Measurements from ENCODE around the gene RAD23B. TPM values are rescaled to one million over a fixed set of nuclear protein-coding genes. Genes with fewer than 3 reads are reported as not detected.
"Not testable (repeated sequence)": the region's sequence is repeated elsewhere in the genome, so short reads cannot be mapped to it uniquely, and the experiment has no call there.

Gene RAD23B
- polyA plus RNA-seq, 10 donors = 111 to 163 (median 125) TPM

GRCh38 chr9:107288701-107289100, 5.6 kb downstream of the RAD23B start:
- DNase-seq = no peak

GRCh38 chr9:107290619-107291018, 7.5 kb downstream of the RAD23B start:
- no peak for DNase-seq

- DNase-seq = no peak
Observed at GRCh38 chr9:107292821-107293542, 9.9 kb downstream of the RAD23B start.

GRCh38 chr9:107293543-107294085, 10.5 kb downstream of the RAD23B start:
- DNase-seq = no peak

GRCh38 chr9:107294756-107295155, 11.7 kb downstream of the RAD23B start:
- DNase-seq = no peak

- no peak for DNase-seq
Observed at GRCh38 chr9:107295995-107296394, 12.9 kb downstream of the RAD23B start.

- not testable (repeated sequence) for DNase-seq
Observed at GRCh38 chr9:107296592-107296991, 13.5 kb downstream of the RAD23B start.

- DNase-seq = no peak
Observed at GRCh38 chr9:107299437-107299836, 16.4 kb downstream of the RAD23B start.

GRCh38 chr9:107306308-107306707, 23.2 kb downstream of the RAD23B start:
- DNase-seq = no peak

GRCh38 chr9:107307331-107307730, 24.3 kb downstream of the RAD23B start:
- no peak for DNase-seq

GRCh38 chr9:107308461-107308860, 25.4 kb downstream of the RAD23B start:
- DNase-seq = no peak

GRCh38 chr9:107309271-107309670, 26.2 kb downstream of the RAD23B start:
- DNase-seq = no peak

GRCh38 chr9:107312376-107313050, 29.4 kb downstream of the RAD23B start:
- DNase-seq = peak in 1 of 3 donors; percentile 35

- no peak for DNase-seq
Observed at GRCh38 chr9:107313555-107314096, 30.5 kb downstream of the RAD23B start.

GRCh38 chr9:107314763-107315162, 31.7 kb downstream of the RAD23B start:
- no peak for DNase-seq

- no peak for DNase-seq
Observed at GRCh38 chr9:107316795-107317661, 33.9 kb downstream of the RAD23B start.

GRCh38 chr9:107322643-107323042, 39.6 kb downstream of the RAD23B start:
- no peak for DNase-seq

- no peak for DNase-seq
Observed at GRCh38 chr9:107323836-107324585, 40.9 kb downstream of the RAD23B start.

GRCh38 chr9:107325842-107326241, 42.8 kb downstream of the RAD23B start:
- no peak for DNase-seq

- no peak for DNase-seq
Observed at GRCh38 chr9:107328510-107328909, 45.4 kb downstream of the RAD23B start.

GRCh38 chr9:107330420-107330819, 47.3 kb downstream of the RAD23B start:
- DNase-seq = no peak
